KMS-11 (cell line): Measurements from ENCODE around the gene PBRM1.
A peak's percentile ranks its signal among the peaks of the same experiment; 100 is the strongest.

ENCODE experiments used
- H2AFZ ChIP-seq: fragments of 200-600 bp; sonication (generic); 2 replicates; pipeline ENCODE4 v1.6.1; 2016; ENCODE audit warnings: antibody characterized with exemption, mixed run types, low read depth
- H3K27ac ChIP-seq: fragments of 200-600 bp; sonication (generic); 2 replicates; pipeline ENCODE4 v1.6.1; 2016; ENCODE audit warnings: mild to moderate bottlenecking, mixed run types
- H3K27me3 ChIP-seq: fragments of 200-600 bp; sonication (generic); 2 replicates; pipeline ENCODE4 v1.6.1; 2017; ENCODE audit warnings: mild to moderate bottlenecking, low read depth, mixed run types, moderate library complexity; ENCODE audit not compliant: insufficient read depth
- H3K36me3 ChIP-seq: fragments of 200-600 bp; sonication (generic); 2 replicates; pipeline ENCODE4 v1.6.1; 2017; ENCODE audit warnings: mild to moderate bottlenecking, mixed run types; ENCODE audit not compliant: insufficient read depth
- H3K4me1 ChIP-seq: fragments of 200-600 bp; sonication (generic); 2 replicates; pipeline ENCODE4 v1.6.1; 2016; ENCODE audit warnings: mild to moderate bottlenecking, low read depth, mixed run types; ENCODE audit not compliant: poor library complexity, severe bottlenecking
- H3K4me2 ChIP-seq: fragments of 200-600 bp; sonication (generic); 2 replicates; pipeline ENCODE4 v1.7.0; 2016; ENCODE audit warnings: mild to moderate bottlenecking, mixed run types
- H3K4me3 ChIP-seq: fragments of 200-600 bp; sonication (generic); IDR thresholded peaks from 2 replicates; pipeline ENCODE4 v1.6.1; 2017; ENCODE audit warnings: low read depth, low read length, mixed read lengths; ENCODE audit not compliant: insufficient read depth
- H3K79me2 ChIP-seq: fragments of 200-600 bp; sonication (generic); 2 replicates; pipeline ENCODE4 v1.6.1; 2016; ENCODE audit warnings: low read depth, mixed run types; ENCODE audit not compliant: insufficient read depth
- H3K9ac ChIP-seq: fragments of 200-600 bp; sonication (generic); 2 replicates; pipeline ENCODE4 v1.6.1; 2016; ENCODE audit warnings: mild to moderate bottlenecking, mixed run types
- H4K20me1 ChIP-seq: fragments of 200-600 bp; sonication (generic); 2 replicates; pipeline ENCODE4 v1.6.1; 2016; ENCODE audit warnings: mild to moderate bottlenecking, mixed run types; ENCODE audit not compliant: insufficient read depth
- CTCF ChIP-seq: fragments of 200-600 bp; sonication (generic); conservative IDR thresholded peaks from 2 replicates; pipeline ENCODE4 v1.6.1; 2017; ENCODE audit warnings: low read depth, mild to moderate bottlenecking, antibody characterized with exemption, low read length, moderate library complexity, mixed read lengths

The PBRM1 gene

GRCh38 chr3:52712291-52713212 is 26.8 kb upstream of the PBRM1 start:
- TF ChIP-seq CTCF, result no peak
- Histone ChIP-seq H3K27ac (no peak overlapping the region), H3K9ac (no peak overlapping the region), H3K4me1 (peaks cover 41% of the 10 kb centered on the region), H3K36me3 (no peaks in the 10 kb centered on the region), H3K79me2 (no peaks in the 10 kb centered on the region; the same call in 1 of the 2 replicates), H3K27me3 (no peaks in the 10 kb centered on the region), H3K4me2 (no peak overlapping the region), H3K4me3 (no peak overlapping the region), H2AFZ (no peak overlapping the region), H4K20me1 (no peaks in the 10 kb centered on the region)

- Histone ChIP-seq H3K36me3 (no peaks in the 10 kb centered on the region), H3K79me2 (peaks cover 14% of the 10 kb centered on the region), H2AFZ (no peak overlapping the region), H3K27ac (peak overlapping the region; percentile 38; the same call in 1 of the 2 replicates), H3K4me3 (no peak overlapping the region), H3K27me3 (no peaks in the 10 kb centered on the region), H3K9ac (no peak overlapping the region), H3K4me2 (peak overlapping the region; percentile 42; the same call in 1 of the 2 replicates), H4K20me1 (no peaks in the 10 kb centered on the region), H3K4me1 (peaks cover 41% of the 10 kb centered on the region)
- no peak for TF ChIP-seq CTCF
Observed at GRCh38 chr3:52710512-52710911, 24.8 kb upstream of the PBRM1 start.

- Histone ChIP-seq H4K20me1 (no peaks in the 10 kb centered on the region), H3K79me2 (peaks cover 36% of the 10 kb centered on the region), H3K27ac (peak overlapping the region; percentile 73), H3K27me3 (no peaks in the 10 kb centered on the region), H3K36me3 (no peaks in the 10 kb centered on the region), H3K4me3 (no peak overlapping the region), H3K4me2 (peak overlapping the region; percentile 84), H2AFZ (no peak overlapping the region), H3K9ac (peak overlapping the region; percentile 71; the same call in 1 of the 2 replicates), H3K4me1 (peaks cover 49% of the 10 kb centered on the region)
- TF ChIP-seq CTCF, result no peak
Observed at GRCh38 chr3:52707585-52707984, 21.9 kb upstream of the PBRM1 start.

- H3K4me3 ChIP-seq, result peak within 1 kb of the TSS; percentile 29
- H3K36me3 ChIP-seq, result no peaks in the 10 kb centered on the region
- TF ChIP-seq CTCF, result no peak
- peak within 1 kb of the TSS; percentile 84 for H3K4me2 ChIP-seq
- peaks cover 51% of the 10 kb centered on the region for H3K79me2 ChIP-seq
- H2AFZ ChIP-seq, result peak within 1 kb of the TSS; percentile 44; the same call in 1 of the 2 replicates
- H3K4me1 ChIP-seq, result peaks cover 41% of the 10 kb centered on the region
- H4K20me1 ChIP-seq, result no peaks in the 10 kb centered on the region
- peak within 1 kb of the TSS; percentile 73 for H3K27ac ChIP-seq
- H3K9ac ChIP-seq, result peak within 1 kb of the TSS; percentile 71
- H3K27me3 ChIP-seq, result no peaks in the 10 kb centered on the region
Observed at GRCh38 chr3:52705688-52706686, 20.3 kb upstream of the PBRM1 start, which contains the start of the genes GLT8D1 and SPCS1. GLT8D1 (minus strand) TSS chr3:52705791; CDS start chr3:52700460, 5,331 bp downstream. SPCS1 (plus strand) TSS chr3:52706106; CDS start chr3:52706247, 141 bp downstream.
